Measurements from ENCODE around the gene CRTAP.

GRCh38 chr3:33099701-33100100 is 14.1 kb upstream of the CRTAP start:
- TF ChIP-seq POLR2A (IDR thresholded peaks at IDR 0.05) = no peak
- no peak for TF ChIP-seq CTCF (IDR thresholded peaks at IDR 0.05 in 4 of 5, conservative IDR thresholded peaks at IDR 0.05 in 1 of 5)
